OCI-M1 (cell line): ENCODE data around the gene COL6A1.
"Not testable (repeated sequence)": the region's sequence is repeated elsewhere in the genome, so short reads cannot be mapped to it uniquely, and the experiment has no call there.

Experiments used
- DNase-seq: peaks from one replicate; lab custom pipeline; 2025; lab: John Stamatoyannopoulos, UW

Gene COL6A1

GRCh38 chr21:45969921-45970673, 11.5 kb upstream of the COL6A1 start:
- no peak for DNase-seq

GRCh38 chr21:45970674-45971615, 10.6 kb upstream of the COL6A1 start:
- DNase-seq = peak; percentile 71

- no peak for DNase-seq
Measured at GRCh38 chr21:45971616-45972352, 9.8 kb upstream of the COL6A1 start.

- no peak for DNase-seq
Measured at GRCh38 chr21:45972353-45972715, 9.2 kb upstream of the COL6A1 start.

GRCh38 chr21:45972716-45973474, 8.7 kb upstream of the COL6A1 start:
- no peak for DNase-seq

DNA sequence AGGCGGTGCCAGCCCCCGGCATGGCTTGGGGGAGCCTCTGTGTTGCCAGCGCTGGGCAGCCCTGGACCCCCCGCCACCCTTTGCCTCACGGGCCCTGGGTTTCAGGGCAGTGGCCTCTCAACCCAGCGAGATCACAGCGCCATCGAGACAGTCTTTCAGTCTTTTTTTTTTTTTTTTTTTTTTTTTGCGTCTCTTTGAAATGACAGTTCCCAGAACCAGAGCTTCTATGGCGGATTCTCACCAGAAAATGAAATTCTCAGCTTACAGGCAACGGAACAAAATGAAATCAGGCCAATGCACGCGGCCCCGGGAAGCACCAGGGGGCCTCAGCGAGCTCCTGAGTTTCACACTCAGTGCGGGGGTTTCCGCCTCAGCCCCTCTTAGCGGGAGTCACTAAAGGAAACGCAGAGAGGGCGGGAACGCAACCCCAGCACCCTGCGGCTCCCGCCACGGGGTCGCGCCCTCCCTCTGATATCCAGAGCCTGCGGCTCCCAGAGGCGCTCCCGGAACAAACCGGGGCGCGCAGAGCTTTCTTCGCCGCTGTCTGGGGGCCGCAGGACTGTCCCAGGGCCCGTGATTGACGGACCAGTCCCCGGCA, 8.0 kb upstream of the COL6A1 start:
- DNase-seq = peak; percentile 60

DNA sequence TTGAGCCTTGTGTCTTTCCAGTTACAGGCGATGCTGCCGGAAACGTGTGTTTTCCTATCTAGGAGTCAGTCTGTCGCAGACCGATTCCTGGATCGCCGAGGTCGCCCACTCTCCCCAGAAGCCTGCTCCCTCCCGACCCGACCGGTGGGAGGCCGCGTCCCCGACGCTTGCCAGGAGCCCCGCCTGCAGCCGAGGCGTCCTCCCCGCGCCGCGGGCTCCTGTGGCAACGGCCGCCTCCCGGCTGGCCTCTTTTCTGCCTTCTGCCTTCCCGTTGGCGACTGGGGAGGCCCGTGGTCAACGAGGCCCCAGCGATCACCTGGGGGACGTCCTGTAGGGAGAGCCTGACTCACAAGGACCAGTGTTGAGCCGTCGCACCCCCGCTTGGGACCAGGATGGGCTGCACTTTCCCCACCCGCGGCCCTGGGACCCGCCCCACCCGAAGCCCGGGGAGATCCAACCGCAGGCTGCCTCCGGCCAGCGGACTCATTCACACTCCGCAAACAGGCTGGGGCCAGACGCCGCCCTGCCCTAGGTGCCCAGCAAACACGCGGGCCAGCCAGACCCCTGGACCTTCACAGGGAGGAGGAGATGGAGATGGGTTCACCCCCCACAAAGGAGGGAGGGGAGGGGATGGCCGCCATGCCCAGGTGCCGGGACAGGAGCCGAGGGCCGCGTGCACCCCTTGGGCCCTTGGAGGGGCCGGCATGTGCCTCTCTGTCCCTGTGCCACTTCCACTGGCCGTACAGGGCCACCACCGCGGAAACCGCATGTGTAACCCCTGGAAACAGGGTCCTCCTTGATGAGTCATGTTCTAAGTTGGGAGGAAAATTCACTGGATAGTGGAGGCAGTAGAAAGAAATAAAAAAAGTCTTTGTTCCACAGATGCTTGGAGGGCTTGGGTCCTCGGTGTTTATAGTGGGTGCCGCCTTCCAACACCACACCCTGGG, 7.2 kb upstream of the COL6A1 start:
- DNase-seq = peak; percentile 38

- DNase-seq = no peak
Measured at GRCh38 chr21:45975020-45975666, 6.4 kb upstream of the COL6A1 start.

- DNase-seq = not testable (repeated sequence)
Measured at GRCh38 chr21:45975667-45976409, 5.7 kb upstream of the COL6A1 start.

GRCh38 chr21:45976701-45977311, 4.8 kb upstream of the COL6A1 start:
- DNase-seq = no peak

DNA sequence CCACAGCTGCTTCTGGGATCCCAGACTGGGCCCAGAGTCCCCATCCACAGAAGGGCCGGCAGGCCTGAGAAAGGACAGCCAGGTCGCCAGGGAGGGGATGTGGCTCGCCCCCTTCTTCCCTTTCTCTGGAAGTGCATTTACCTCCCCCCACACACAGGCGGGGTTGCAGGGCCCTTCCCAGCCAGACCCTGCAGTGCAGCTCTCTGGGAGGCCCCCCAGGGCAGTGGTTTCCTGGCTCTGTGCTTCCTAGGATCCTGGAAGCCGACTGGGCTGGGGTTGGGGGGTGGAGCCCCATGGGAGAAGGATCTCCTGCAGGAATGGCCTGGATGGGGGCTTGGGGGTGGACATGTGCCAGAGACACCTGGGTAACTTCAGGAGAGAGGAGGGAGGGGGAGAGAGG, 4.2 kb upstream of the COL6A1 start:
- DNase-seq = no peak

- no peak for DNase-seq
Measured at GRCh38 chr21:45979141-45979631, 2.4 kb upstream of the COL6A1 start.

DNA sequence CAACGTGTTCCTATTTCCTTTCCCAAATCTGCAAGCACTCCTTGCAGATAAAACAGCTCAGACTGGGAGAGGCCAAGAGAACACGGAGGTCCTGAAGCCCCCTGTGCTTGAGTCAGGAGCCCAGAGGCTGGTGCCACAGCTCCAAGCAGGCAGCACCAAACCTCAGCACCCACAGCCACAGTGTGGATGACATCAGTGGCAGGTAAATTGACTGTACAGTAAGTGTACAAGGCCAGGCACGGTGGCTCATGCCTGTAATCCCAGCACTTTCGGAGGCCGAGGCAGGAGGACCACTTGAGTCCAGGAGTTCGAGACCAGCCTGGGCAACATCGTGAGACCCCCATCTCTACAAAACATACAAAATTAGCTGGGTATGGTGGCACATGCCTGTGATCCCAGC, 1.9 kb upstream of the COL6A1 start:
- no peak for DNase-seq

DNA sequence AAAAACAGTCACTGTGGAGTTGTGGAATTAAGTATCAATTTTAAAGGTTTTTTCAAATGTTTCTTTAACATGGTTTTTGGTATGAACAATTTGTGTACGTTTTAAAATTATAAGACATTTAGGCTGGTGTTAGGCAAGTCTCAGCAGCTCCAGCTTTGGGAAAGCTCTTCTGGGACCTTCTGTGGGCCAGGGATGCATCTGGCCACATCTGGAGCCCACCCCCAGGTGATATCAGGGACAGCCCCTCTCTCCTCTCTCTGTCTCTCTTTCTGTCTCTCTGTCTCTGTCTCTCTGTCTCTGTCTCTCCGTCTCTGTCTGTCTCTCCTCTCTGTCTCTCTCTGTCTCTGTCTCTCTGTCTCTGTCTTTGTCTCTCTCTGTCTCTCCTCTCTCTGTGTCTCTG, 1.3 kb upstream of the COL6A1 start:
- no peak for DNase-seq

DNA sequence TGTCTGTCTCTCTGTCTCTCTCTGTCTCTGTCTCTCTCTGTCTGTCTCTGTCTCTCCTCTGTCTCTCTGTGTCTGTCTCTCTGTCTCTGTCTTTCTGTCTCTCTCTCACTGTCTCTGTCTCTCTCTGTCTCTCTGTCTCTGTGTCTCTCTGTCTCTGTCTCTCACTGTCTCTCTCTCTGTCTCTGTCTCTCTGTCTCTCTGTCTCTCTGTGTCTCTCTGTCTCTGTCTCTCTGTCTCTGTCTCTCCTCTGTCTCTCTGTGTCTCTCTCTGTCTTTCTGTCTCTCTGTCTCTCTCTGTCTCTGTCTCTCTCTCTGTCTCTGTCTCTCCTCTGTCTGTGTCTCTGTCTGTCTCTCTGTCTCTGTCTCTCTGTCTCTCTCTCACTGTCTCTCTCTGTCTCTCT, 873 bp upstream of the COL6A1 start:
- DNase-seq = no peak

DNA sequence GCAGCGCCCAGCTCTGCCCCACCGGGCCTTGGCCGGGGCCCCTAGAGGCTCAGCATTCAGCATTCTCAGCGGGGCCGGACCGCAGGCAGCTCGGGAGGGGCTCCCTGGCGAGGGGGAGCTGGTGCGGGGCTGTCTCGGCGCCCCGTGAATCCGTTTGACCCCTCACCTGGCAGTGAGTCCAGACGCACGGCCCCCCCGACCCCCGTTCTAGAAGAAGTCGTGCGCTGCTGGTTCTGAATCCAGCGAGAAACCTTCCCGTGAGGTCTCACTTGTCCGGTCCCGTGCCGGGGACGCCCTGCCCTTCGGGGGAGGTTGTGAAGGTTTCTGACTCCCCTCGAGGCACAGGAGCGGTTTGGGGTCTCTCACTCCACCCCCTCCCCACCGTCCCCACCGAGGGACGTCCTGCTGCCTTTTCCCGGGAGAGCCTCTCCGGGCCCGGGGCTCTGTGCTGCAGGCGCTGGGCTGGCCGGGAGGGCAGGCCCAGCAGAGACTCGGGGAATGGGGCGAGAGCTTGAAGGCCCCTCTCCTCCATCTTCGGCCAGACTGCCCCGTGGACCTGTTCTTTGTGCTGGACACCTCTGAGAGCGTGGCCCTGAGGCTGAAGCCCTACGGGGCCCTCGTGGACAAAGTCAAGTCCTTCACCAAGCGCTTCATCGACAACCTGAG, 655 bp downstream of the COL6A1 start:
- no peak for DNase-seq

- DNase-seq = no peak
Measured at GRCh38 chr21:45982758-45983648, 1.4 kb downstream of the COL6A1 start.
